GM19239 (cell line): Measurements from ENCODE around the gene FOCAD.

ENCODE experiments used
- DNase-seq: peaks from one replicate; pipeline ENCODE4 v3.0.0; 2011; ENCODE audit warnings: low spot score; ENCODE audit not compliant: insufficient read length
- FAIRE-seq: peaks from 2 replicates; lab custom pipeline; 2011; peaks lifted over from hg19 to GRCh38; lab: Jason Lieb, UNC

Gene FOCAD

DNA sequence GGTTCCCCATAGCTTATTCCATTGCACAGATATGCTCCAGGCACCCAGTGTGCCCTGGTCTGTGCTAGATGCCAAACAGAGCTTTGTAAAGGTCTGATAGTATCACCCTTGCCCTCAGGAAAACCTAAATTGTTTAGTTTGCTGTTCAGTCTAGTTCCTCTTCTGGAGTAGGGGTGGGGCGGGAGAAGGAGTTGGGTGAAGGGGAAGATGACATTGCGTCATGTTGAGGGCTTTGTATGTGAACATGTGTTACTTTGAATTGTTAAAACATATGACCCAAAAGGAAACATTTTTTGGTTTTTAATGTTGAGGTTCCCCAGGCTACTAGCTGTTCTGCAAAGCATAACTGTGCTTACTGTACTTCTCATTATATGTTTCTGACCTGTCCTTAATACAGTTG lies 306.8 kb downstream of the FOCAD start:
- FAIRE-seq (no peak), DNase-seq (no peak)

DNA sequence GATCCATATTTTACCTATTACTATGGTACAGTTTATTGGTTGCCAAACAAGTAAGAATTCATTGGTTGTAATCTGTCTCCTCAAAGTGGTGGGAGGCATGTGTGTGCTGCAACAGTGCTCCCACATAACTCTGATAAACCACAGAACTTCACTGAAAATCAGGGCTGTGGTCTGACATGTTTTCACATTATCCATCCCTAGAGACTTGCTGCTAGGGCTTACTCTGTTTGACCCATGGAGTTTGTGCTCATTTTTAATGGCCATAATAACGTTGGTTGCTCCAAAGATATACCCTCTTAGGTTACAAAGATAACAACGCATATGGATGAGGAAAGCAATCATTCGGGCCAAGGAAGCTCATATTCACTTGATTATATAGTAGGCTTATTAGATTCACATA lies 310.4 kb downstream of the FOCAD start:
- peak; percentile 35 for FAIRE-seq

DNA sequence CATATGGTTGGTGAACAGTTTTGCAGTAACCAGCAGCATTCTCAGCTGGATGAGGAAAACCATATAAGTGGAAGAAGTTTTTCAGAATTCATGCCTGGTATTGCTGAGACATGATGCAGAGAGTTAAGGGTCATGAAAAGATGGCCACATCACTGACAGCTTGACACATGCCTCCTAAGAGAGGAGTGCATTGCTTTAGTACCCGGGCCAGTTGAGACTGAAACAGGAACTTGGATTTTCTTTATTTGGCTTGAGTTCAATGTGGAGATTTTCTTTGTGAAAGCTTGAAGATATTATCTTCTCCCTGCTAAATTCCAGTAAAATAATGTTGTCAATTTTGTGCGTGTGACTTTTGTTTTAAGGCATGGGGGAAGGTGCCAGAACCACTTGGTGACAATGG lies 311.6 kb downstream of the FOCAD start:
- DNase-seq (no peak), FAIRE-seq (peak; percentile 72)

More for the DNA sequence above, 310.4 kb downstream of the FOCAD start:
- DNase-seq, result no peak

DNA sequence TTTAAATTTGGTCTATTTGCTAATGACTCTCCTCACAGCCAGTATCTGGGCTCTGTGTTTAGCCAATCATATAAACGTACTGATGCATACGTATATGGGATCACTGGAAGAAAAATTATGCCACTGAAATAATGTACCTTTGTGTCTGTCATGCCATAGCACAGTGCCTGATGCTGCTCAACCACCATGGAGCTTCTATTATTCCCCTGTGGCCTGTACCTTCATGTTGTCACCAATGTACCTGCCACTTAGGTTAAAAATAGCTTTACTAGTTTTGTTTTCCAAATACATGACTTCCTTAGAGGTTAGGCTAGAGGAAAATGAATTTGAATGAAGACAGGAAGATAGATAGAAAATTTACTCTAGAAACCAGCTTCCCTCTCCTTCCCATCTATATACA lies 312.8 kb downstream of the FOCAD start:
- peak; percentile 35 for FAIRE-seq

DNA sequence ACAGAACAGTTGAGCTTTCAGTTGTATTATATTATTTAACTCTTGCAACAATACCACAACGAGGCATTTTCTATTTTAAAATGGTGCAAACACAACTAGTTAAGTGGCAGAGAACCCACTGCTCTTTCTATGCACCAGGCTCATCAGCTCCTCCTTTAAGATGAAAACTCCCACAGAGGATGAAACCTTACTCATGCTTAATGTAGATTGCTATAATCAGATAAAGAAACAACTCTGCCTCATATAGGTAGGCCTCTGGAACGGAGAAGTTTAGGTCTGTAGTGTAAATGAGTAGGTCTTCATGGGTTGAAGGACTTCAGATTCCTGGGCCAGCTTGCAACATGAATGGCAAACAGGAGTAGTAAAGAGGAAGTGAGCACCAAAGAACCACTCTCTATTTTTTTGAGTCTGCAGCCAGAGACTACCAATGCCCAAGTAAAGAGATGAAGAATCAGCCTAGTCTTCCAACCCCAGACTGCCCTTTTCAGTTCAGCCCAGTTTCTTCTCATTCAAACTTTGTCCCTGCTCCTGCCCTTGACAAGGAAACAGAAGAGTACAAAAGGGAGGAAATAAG lies 313.5 kb downstream of the FOCAD start:
- peak; percentile 88 for FAIRE-seq
- no peak for DNase-seq

More for the DNA sequence above, 312.8 kb downstream of the FOCAD start:
- no peak for DNase-seq

DNA sequence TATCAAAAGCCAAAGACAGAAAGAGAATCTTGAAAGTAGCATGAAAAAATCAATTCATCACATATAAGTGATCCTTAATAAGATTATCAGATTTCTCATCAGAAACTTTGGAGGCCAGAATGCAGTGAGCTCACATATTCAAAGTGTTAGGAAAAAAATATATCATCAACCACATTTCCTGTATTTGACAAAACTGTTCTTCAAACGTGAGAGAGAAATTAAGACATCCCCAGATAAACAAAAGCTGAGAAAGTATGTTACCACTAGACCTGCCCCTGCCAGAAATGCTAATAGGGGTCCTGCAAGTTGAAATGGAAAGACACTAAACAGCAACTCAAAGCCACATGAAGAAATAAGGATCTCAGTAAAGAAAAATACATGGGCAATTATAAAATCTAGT lies 317.5 kb downstream of the FOCAD start:
- FAIRE-seq, result no peak
- DNase-seq, result no peak

DNA sequence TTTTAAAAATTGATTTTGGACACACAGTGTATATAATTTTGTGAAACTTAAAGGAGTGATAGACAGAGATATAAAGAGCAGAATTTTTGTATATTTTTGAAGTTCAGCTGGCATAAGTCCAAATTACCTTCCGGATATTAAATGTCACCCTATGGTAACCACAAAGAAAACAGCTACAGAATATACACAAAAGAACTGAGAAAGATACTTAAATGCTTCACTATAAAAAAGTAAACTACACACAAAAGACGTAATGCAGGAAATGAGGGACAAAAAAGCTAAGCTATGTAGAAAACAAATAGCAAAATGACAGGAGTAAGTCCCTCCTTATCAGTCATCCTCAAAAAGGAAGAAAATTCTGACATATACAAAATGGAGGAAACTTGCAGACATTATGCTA lies 318.0 kb downstream of the FOCAD start:
- DNase-seq (no peak), FAIRE-seq (peak; percentile 28)

DNA sequence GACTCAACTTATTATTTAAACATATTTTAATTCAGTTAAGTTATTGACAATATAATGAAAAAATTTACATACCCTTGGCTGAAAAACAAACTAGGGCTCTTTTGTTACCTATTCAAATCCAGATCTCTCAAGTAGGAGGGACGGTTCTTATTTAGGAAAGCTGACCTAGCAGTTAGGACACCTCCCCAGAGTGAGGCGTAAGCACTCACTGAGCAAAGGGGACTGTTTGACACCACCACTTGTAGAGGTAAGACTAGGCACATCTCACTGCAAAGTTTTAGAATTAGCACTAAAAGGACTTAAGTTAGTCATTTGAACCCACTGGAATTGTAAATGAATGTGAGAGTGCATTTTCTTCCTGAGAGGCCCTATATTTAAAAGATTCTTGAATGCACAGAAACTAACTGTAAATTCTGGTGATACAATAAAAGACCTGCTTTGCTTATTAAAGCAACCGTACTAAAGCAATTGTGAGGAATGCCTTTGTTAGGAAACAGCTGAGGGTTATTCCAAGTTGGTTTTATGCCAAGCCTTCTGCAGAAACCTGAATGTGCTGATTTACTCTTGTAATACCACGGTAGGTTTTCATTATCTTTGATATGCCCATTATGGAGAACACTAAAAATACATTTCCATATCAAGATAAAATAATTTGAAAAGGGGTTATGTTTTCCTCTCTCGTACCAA lies 331.2 kb downstream of the FOCAD start:
- DNase-seq (no peak), FAIRE-seq (peak; percentile 35)

DNA sequence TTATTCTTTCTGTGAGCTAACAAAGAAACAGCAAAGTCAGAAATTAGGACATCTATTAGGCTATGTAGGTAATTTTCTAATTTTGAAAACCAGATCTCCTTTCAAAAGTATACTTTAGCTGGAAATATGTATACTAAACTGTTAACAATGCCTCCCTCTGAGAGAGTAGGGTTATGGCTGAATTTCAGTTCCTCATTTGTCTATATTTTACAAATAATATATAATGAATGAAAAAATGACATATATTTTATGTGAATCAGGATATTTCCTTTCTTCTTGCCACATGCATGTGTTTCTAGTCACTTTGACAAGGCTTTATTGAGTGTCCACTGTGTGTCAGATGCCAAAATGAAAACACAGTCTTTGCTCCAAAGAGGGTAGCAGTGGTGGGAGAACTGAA lies 331.9 kb downstream of the FOCAD start:
- DNase-seq (no peak), FAIRE-seq (no peak)

DNA sequence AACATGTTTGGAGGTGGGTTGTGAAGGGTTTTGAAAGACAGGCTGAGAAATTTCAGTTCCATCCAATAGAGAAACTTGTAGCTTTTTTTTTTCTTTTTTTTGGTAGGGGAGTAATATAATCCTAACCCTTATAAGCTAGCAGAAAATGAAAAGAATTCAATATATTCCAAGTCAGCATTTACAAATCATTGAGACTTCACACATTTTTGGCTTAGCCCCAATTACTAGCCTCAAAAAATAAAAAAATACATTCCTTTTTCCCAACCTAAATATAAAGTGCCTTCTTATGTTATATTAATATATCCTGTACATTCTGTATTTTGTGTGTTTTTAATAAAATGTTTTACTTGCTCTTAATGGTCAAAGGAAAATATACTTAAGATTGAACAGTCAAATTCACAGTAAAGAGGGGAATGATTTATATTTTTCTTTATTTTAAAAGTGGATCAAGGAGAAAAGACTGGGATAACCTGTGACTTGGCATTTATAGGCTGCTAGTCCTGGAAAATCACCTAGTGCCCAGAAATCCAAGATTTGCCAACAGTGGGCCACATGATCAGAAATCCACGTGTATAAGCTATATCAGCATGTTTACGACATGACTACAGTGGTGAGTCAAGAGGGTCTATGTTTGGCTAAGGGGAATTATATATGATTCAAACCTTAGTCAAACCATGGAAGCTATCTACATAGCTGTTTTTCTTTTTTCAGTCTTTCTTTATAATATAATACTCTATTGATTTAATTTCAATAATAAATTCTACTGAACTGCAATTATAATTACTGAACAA lies 332.8 kb downstream of the FOCAD start:
- no peak for FAIRE-seq
- DNase-seq, result no peak

DNA sequence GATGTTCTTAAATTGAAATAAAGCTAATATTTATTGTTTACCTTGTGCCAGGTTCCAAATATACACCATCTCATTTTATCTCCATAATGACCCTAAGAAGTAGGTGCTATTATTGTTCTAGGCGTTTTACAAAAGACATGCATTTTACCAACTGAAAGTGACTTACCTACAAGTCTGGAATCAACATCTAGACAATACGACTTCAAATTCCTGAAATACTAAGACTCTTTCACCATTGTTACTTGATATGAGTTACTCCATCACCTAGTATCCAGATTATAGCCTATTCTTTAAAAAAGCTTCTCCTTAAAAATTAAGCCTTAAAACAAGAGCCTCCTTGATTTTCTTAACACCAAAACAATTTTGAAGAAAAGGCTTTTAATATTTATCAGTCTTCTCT lies 334.1 kb downstream of the FOCAD start:
- no peak for FAIRE-seq
- DNase-seq, result no peak

DNA sequence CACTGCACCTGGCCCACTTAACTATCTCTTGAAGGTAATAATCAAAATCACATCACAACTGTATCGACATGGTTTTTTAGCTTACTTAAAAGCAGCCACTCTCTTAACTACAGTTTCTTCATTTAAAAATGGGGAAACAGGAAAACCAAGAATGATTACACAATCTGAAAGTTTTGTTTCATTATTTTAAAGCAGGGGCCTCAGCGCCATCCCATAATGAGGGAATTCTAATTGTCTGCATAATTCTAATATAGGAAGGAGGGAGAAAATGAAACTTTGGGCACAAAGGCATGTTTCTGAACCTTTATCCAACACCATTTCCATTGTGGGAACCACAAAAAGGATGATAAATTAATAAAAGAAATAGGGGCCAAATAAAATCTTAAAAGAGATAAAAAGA lies 339.8 kb downstream of the FOCAD start:
- DNase-seq (no peak), FAIRE-seq (peak; percentile 18)

DNA sequence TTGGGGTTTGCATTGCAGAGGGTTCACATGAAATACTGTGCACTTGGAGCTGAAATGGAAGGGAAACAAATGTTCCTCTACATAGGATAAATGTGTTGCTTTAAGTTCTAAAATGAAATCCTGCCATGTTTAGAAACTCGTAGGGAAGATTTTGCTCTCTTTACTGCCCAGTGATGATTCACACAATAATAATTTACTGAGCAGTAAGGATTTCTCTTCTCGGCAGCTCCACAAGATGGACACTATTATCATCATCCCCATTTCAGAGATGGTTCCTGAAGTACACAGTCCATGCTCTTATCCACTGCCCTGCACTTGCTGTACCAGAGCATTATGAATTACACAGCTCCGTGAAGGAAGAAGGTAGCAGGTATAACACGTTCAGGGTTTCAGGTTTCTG lies 343.2 kb downstream of the FOCAD start:
- DNase-seq, result no peak
- no peak for FAIRE-seq

DNA sequence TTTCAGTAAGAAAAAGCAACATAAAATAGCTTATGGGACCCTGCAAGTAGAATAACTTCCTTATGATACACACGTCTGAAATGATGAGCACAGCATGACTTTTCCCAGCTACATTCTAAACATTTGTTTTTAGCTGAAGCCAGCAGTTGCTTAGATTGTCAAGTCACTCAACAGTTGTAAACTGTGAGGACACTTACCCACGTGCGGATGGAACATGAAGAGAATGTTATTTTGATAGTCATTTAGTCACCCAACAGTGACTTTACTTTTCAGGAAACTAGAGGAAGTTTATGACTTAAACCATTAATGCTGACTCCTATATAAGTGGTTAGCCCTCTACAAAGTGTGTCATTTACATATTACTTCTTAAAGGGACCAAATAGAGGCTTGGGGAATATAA lies 344.4 kb downstream of the FOCAD start:
- no peak for DNase-seq
- no peak for FAIRE-seq

DNA sequence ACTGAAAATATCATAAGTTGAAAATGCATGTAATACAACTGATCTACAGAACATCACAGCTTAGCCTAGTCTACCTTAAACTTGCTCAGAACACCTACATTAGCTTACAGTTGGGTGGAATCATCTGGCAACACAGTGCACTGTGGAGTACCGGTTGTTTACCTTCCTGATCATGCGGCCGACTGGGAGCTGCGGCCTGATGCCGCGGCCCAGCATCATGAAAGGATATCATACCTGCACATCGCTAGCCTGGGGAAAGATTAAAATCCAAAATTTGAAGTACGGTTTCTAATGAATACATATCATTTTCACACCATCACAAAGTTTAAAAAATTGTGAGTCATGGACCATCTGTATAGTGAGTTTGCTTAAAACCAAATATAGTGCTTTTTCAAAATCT lies 345.6 kb downstream of the FOCAD start:
- FAIRE-seq, result no peak
- no peak for DNase-seq

DNA sequence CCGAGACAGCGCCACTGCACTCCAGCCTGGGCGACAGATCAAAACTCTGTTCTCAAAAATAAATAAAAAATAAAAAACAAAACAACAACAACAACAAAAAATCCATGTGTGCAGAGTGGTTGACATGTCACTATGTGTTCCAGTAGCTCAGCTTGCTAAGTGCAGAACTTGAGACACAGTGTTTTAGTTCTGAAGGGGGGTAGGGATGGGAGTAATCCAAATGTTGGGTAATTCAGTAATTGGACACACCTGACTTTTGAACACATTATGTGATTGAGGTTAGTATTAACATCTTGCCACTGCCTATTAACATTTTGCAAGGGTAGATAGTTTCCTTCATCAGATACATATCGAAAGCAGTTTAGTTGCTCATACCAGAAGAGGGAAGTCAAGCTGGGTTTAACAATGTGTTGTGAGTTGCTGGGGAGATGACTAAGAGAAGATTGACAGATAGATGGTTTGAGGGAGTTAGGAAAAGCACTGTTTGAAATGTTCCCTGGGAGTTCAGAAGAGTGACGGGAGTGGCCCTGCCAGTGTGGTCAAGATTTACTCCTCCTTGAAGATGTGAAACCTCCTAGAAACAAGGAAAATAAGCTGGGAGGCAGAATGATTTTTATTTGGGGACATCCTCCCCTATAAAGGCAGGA lies 346.5 kb downstream of the FOCAD start:
- DNase-seq, result peak; percentile 35
- FAIRE-seq, result peak; percentile 96

DNA sequence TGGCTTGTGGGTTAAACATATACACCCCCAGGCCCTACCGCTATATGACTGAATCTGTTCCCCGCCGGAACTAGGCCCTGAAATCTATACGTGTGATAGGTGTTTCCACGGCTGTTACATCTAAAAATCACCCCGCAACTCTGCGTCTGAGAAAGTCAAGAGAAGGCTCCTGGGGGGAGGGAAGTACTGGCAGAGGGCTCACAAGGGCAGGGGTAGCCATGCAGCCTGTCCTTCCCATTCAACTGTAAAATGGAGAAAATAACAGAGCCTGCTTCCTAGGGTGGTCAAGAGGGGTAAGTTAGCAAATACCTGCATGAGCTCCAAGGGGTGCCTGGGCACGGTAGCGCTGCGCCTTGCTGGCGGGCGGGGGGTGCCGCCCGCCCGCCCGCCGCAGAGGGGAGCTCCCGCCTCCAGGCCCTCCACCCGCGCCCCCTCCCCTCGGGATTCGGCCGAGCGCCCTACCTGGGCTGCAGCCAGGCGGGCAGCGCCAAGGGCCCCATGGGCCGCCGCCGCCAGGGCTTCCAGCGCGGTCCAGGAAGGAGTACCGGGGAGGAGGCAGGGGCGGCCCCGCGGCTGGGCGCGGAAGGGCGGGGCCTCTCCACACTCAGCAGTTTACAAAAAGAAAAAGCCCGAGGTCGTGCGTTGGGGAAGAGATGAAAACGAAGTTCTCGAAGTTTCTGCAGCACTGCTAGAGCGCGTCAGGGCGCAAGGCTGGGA lies 347.2 kb downstream of the FOCAD start, which contains the start of gene HACD4:
TSS of gene HACD4 (minus strand) at position 550 of the 717 bp plus-strand sequence. CDS start at position 500, 50 bp downstream.
- DNase-seq (peak; percentile 45), FAIRE-seq (peak; percentile 92)

DNA sequence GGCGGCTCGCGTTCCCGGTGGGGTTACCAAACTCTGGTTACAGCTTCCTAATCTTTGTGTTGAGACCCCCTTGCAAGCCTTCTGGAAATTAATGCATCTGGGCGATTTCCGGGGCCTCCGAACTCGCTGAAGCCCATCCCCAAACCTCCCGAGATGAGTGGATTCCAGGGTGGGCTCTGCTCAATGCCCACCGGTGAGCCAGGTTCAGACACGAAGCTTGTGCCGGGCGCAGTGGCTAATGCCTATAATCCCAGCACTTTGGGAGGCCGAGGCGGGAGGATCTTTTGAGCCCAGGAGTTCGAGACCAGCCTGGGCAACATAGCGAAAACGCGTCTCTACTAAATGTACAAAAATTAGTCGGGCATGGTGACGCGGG lies 347.7 kb downstream of the FOCAD start:
- DNase-seq (no peak), FAIRE-seq (no peak)

DNA sequence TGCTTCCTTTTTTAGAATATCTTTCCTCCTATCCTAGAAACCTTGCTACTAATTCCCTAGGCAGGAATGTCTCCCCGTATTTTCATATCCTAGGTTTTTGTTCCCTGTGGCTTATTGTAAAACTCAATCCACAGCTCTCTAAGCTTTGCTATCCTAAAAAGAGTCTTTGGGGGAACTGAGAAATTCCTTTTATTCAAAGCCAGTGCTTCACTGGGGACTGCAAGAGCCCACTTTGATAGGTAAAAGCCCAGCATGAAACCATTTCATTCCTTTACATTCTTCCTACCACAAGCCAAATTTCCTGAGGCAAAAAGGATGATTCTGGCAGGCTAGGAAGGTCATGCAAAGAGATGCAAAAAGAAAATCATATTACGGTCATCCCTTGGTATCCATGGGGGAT lies 353.2 kb downstream of the FOCAD start:
- FAIRE-seq (no peak), DNase-seq (no peak)

DNA sequence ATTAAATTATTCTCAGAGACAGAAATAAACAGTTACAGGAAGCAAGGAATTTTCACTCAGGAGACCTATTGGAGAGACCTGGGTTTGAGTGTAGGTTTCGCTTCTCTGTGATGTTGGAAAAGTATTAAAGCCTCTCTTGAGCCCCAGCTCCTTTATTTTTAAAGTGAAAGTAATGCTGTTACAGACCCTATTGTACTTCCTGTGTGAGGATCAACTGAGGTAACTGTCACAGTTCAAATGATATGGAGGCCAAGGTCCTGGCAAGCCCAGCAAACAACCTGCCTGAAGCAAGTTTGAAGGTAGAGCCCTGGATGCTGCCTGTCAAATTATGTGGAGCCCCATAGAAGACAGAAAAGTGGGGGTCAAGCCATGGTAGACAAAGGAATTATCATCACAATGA lies 355.2 kb downstream of the FOCAD start:
- FAIRE-seq (peak; percentile 74), DNase-seq (no peak)
